Psoas muscle (tissue), 8 donors: ENCODE measurements around the gene PDIA6. TPM values are rescaled to one million over a fixed set of nuclear protein-coding genes. Genes with fewer than 3 reads are reported as not detected.

Experiments
- ATAC-seq, 4 donors: fragments of 200-7000 bp; cut with Tn5 transposase; one replicate each; pipeline ENCODE4 v1.9.1; 2020; ENCODE audit warnings: moderate library complexity in 3 of 4, mild to moderate bottlenecking in 2 of 4
- DNase-seq, 2 donors: peaks; one replicate each; pipeline ENCODE4 v3.0.0-alpha.2; 2020
- H3K27ac ChIP-seq: fragments of 200-600 bp; one replicate; pipeline ENCODE4 v1.8.0; 2022
- H3K27me3 ChIP-seq, 3 donors: fragments of 200-600 bp in 1 of 3; one replicate each; pipeline versions ENCODE4 v1.6.1 to v1.8.0; 2013 to 2022; ENCODE audit warnings: low read length in 2 of 3, mild to moderate bottlenecking in 2 of 3, moderate library complexity in 1 of 3; ENCODE audit not compliant: insufficient read depth in 3 of 3
- H3K36me3 ChIP-seq, 2 donors: fragments of 200-600 bp in 1 of 2; one replicate each; pipeline versions ENCODE4 v1.6.1 to v1.8.0; 2013 to 2022; ENCODE audit warnings: low read depth in 1 of 2, mild to moderate bottlenecking in 1 of 2, moderate library complexity in 1 of 2; ENCODE audit not compliant: insufficient read depth in 1 of 2
- H3K4me1 ChIP-seq: fragments of 200-600 bp; one replicate; pipeline ENCODE4 v1.8.0; 2022
- H3K4me3 ChIP-seq: fragments of 200-600 bp; one replicate; pipeline ENCODE4 v1.8.0; 2022; ENCODE audit warnings: mild to moderate bottlenecking
- H3K9me3 ChIP-seq: fragments of 200-600 bp; one replicate; pipeline ENCODE4 v1.8.0; 2022
- CTCF ChIP-seq: fragments of 200-600 bp; IDR thresholded peaks from one replicate; pipeline ENCODE4 v1.8.0; 2022; ENCODE audit warnings: antibody characterized with exemption
- WGBS, 3 donors: extraction: QIAGEN DNeasy Blood & Tissue Kit; methylation state at CpG; one replicate each; pipeline versions ENCODE4 v1.1.6 to v1.1.7; 2013; 5-methylcytosine and 5-hydroxymethylcytosine counted together
- intact Hi-C, 2 donors: fragments of 100-400 bp; cut with DNase I; formaldehyde crosslinking; loops; one replicate each; pipeline versions ENCODE4 v1.11.0 to v1.14.2; 2022
- polyA plus RNA-seq, 3 donors: library from polyadenylated mRNA; stranded (reverse); fragments of 200-250 nt; gene quantifications; one replicate each; pipeline ENCODE4 v1.2.3, GENCODE V29; 2013
- total RNA-seq, 4 donors: library from RNA; stranded (reverse); fragmentation: NEBNext Ultra II Directional in 2 of 4; extraction: Animal tissue kit (Norgen Biotek cat#: 25700) in 2 of 4; gene quantifications; one replicate each; pipeline versions ENCODE4 v1.2.1 to v1.2.4, GENCODE V29; 2021 to 2023
- donor health status: healthy with polysubstance abuse.
- donor health status: DM: no; HTN: no; CAD: no; lungs with moderate emphysema.
- donor health status: Bipolar disorder and iron deficiency.
- donor health status: healthy.
- donor health status: DM: yes; HTN: yes; CAD: no.
- donor health status: DM: no; HTN: no; CAD: no.
- donor health status: DM: no; HTN: no; CAD: no.
- donor health status: DM: yes; HTN: yes; CAD: no.

PDIA6 gene
- total and polyA plus RNA-seq, 7 donors = 40.1 to 139 (median 56.7) TPM

GRCh38 chr2:10738192-10738591 lies 74.4 kb downstream of the PDIA6 start:
- Histone ChIP-seq H3K36me3 (no peaks in the 10 kb centered on the region), H3K4me1 (no peaks in the 10 kb centered on the region), H3K4me3 (no peak overlapping the region), H3K27me3 (peaks cover 0 to 1% (median 0%) of the 10 kb centered on the region in 3 donors), H3K27ac (no peak overlapping the region), H3K9me3 (no peaks in the 10 kb centered on the region)
- 89 to 93% (median 90%) methylated on average over 6 of the region's 6 CpGs for WGBS, 3 donors
- ATAC-seq (no peak), DNase-seq (no peak)
- intact Hi-C loops = no loop called here
- TF ChIP-seq CTCF = no peak

- Histone ChIP-seq H3K27me3 (peaks cover 0 to 4% (median 0%) of the 10 kb centered on the region in 3 donors), H3K36me3 (no peaks in the 10 kb centered on the region), H3K4me1 (no peaks in the 10 kb centered on the region), H3K9me3 (no peaks in the 10 kb centered on the region), H3K4me3 (no peak overlapping the region), H3K27ac (no peak overlapping the region)
- ATAC-seq (no peak), DNase-seq (no peak)
- intact Hi-C loops = no loop called here
- no peak for TF ChIP-seq CTCF
- 80 to 87% (median 82%) methylated on average over 5 of the region's 5 CpGs for WGBS, 3 donors
Observed at GRCh38 chr2:10733980-10734379, 78.6 kb downstream of the PDIA6 start.

- WGBS, 3 donors = 46 to 59% (median 55%) methylated on average over 6 of the region's 6 CpGs
- DNase-seq = no peak
Observed at GRCh38 chr2:10733566-10733925, 79.0 kb downstream of the PDIA6 start.

More at GRCh38 chr2:10733566-10733925, 79.0 kb downstream of the PDIA6 start:
- Histone ChIP-seq H3K27ac (no peak overlapping the region), H3K36me3 (no peaks in the 10 kb centered on the region), H3K4me3 (no peak overlapping the region), H3K4me1 (no peaks in the 10 kb centered on the region), H3K9me3 (no peaks in the 10 kb centered on the region), H3K27me3 (peaks cover 0 to 4% (median 0%) of the 10 kb centered on the region in 3 donors)
- no peak for TF ChIP-seq CTCF
- ATAC-seq = no peak
- intact Hi-C loops = no loop called here

Other genes with a start within 250 kb of the PDIA6 start
- 10 to 100 TPM; 14.9 to 26.4 (median 23.2) TPM for gene NOL10, start 122.8 kb downstream of the PDIA6 start, total RNA-seq
- gene NOL10, start 122.8 kb downstream of the PDIA6 start, polyA plus RNA-seq = 10 to 100 TPM; 19.9 to 41.6 (median 31.4) TPM
- gene ATP6V1C2, start 91.2 kb downstream of the PDIA6 start, total RNA-seq = under 1 TPM; 0.11 to 0.27 (median 0.16) TPM
- gene ATP6V1C2, start 91.2 kb downstream of the PDIA6 start, polyA plus RNA-seq = under 1 TPM; 0.25 to 0.70 (median 0.25) TPM
- gene KCNF1, start 99.1 kb upstream of the PDIA6 start, total RNA-seq = not detected
- gene KCNF1, start 99.1 kb upstream of the PDIA6 start, polyA plus RNA-seq = under 1 TPM in 2 of 3 donors, not detected in 1; 0.06 to 0.07 TPM